Astrocyte of the spinal cord (primary cell): ENCODE data around the gene RDX.
A peak's percentile ranks its signal among the peaks of the same experiment; 100 is the strongest.

ENCODE experiments used
- DNase-seq: peaks from one replicate; pipeline ENCODE4 v3.0.0; 2011; ENCODE audit warnings: low read depth, low spot score
- H3K4me3 ChIP-seq: 2 replicates; pipeline ENCODE4 v1.5.1; 2011; ENCODE audit warnings: low read depth, mild to moderate bottlenecking, low read length, moderate library complexity
- CTCF ChIP-seq: IDR thresholded peaks from 2 replicates; pipeline ENCODE4 v1.5.1; 2012; ENCODE audit warnings: low read depth, mild to moderate bottlenecking, low read length, inconsistent platforms
- in situ Hi-C: cut with HindIII; loops from 2 replicates; pipeline ENCODE4 v1.10.0; 2017; ENCODE audit warnings: low sequenced_read_pairs

Gene RDX

GRCh38 chr11:110207123-110207522, 89.3 kb downstream of the RDX start:
- DNase-seq: no peak
- TF ChIP-seq CTCF: no peak
- in situ Hi-C loops: no loop called here
- H3K4me3 ChIP-seq: no peak overlapping the region

GRCh38 chr11:110200836-110201235, 95.6 kb downstream of the RDX start:
- in situ Hi-C loops: no loop called here
- no peak for TF ChIP-seq CTCF
- H3K4me3 ChIP-seq: no peak overlapping the region
- no peak for DNase-seq

GRCh38 chr11:110200241-110200640, 96.2 kb downstream of the RDX start:
- DNase-seq: peak; percentile 73
- in situ Hi-C loops: no loop called here
- no peak for TF ChIP-seq CTCF

GRCh38 chr11:110199184-110199981, 97.0 kb downstream of the RDX start:
- in situ Hi-C loops: no loop called here

More at GRCh38 chr11:110200241-110200640, 96.2 kb downstream of the RDX start:
- H3K4me3 ChIP-seq: no peak overlapping the region

GRCh38 chr11:110198031-110198729, 98.2 kb downstream of the RDX start:
- no peak overlapping the region for H3K4me3 ChIP-seq
- in situ Hi-C loops: no loop called here
- peak; percentile 25 for DNase-seq
- TF ChIP-seq CTCF: no peak

More at GRCh38 chr11:110199184-110199981, 97.0 kb downstream of the RDX start:
- no peak for TF ChIP-seq CTCF
- peak; percentile 22 for DNase-seq
- no peak overlapping the region for H3K4me3 ChIP-seq

GRCh38 chr11:110196884-110197420, 99.5 kb downstream of the RDX start:
- no peak for TF ChIP-seq CTCF
- no peak for DNase-seq
- in situ Hi-C loops: no loop called here
- H3K4me3 ChIP-seq: no peak overlapping the region
